ENCODE data around the gene KLHDC10.
"Not testable (repeated sequence)": the region's sequence is repeated elsewhere in the genome, so short reads cannot be mapped to it uniquely, and the experiment has no call there.

Gene KLHDC10

GRCh38 chr7:130069978-130070860 lies at the start of gene KLHDC10:
Gene KLHDC10, plus strand, starts transcription at chr7:130070534. Its CDS starts 110 bp downstream, at chr7:130070644.
- peak; percentile 100 for DNase-seq

- peak; percentile 13 for DNase-seq
These were observed 49.1 kb upstream of the KLHDC10 start for GRCh38 chr7:130021105-130021834.

GRCh38 chr7:130022115-130022514 lies 48.2 kb upstream of the KLHDC10 start:
- no peak for DNase-seq

DNA sequence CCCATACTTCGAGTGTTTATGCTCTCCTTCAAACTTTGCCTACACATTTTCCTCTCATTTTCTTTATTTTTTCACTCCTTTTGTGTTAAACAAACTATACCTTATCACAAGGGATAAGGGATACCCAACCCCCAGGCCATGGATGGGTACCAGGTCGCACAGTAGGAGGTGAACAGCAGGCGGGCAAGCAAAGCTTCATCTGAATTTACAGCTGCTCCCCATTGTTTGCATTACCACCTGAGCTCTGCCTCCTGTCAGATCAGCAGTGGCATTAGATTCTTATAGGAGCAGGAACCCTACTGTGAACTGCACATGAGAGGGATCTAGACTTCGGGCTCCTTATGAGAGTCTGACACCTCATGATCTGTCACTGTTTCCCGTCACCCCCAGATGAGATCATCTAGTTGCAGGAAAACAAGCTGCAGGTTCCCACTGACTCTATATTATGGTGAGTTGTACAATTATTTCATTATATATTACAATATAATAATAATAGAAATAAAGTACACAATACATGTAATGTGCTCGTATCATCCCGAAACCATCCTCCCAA lies 47.6 kb upstream of the KLHDC10 start:
- no peak for DNase-seq

DNA sequence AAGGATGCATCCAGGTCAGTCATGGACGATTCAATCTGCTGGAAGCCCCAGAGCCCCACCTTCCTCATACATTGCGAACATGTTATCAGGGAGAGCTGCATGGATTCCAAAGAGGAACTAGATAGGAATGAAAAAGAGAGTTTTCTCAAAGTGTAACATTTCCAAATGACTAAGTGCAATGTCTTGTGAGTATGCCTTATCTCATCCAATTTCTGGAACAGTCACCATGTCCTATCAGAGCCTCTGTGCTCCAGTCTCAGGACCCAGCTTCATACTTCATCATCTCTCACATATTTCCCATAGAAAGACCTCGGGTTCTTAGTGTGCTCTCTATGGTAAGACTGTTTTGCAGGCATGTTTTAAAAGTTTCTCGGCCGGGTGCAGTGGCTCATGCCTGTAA lies 45.9 kb upstream of the KLHDC10 start:
- no peak for DNase-seq

GRCh38 chr7:130032698-130033097 lies 37.6 kb upstream of the KLHDC10 start:
- DNase-seq, result no peak

- no peak for DNase-seq
These were observed 32.6 kb upstream of the KLHDC10 start for GRCh38 chr7:130037703-130038102.

- DNase-seq, result no peak
These were observed 29.8 kb upstream of the KLHDC10 start for GRCh38 chr7:130040576-130040975.

DNA sequence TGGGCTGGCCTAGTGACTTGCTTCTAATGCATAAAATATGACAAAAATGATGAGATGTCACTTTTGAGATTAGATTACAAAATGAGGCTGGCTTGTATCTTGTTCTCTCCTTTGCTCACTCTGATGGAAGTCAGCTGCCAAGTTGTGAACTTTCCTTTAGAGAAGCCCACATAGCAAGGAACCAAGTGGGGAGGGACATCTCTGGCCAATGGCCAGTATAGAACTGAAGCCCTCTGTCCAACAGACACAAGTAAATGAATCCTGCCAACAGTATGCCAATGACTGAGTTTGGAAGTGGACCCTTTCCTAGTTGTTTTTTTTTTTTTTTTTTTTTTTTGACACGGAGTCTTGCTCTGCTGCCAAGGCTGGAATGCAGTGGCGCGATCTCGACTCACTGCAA lies 22.5 kb upstream of the KLHDC10 start:
- DNase-seq, result no peak

DNA sequence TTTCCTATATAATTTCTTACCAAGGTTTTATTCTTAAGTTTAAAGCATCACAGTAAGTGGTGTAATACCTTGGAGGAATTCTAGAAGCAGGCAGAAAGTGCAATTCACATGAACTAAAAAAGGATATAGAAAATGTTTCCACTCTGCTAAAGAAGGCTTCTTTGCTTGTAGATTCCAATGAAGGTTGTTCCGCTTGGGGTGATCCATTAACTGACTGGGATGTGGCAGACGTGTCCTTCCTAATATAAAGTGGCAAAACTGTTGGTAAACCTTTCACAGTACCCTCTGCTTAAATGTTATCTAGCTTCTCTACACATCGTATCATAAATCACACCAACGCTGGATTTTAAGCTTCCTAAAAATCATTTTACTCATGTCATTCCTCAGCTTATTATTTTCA lies 21.4 kb upstream of the KLHDC10 start:
- DNase-seq, result no peak

GRCh38 chr7:130052250-130052649 lies 18.1 kb upstream of the KLHDC10 start:
- DNase-seq, result not testable (repeated sequence)

DNA sequence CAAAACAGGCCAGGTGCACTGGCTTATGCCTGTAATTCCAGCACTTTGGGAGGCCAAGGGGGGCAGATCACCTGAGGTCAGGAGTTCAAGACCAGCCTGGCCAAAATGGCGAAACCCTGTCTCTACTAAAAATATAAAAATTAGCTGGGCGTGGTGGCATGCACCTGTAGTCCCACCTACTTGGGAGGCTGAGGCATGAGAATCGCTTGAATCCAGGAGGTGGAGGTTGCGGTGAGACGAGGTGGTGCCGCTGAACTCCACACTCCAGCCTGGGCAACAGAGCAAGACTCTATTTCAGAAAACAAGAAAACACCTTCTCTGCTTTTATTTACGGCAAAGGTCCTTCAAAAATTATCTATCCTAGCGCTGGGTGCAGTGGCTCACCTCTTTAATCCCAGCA lies 15.1 kb upstream of the KLHDC10 start:
- not testable (repeated sequence) for DNase-seq

DNA sequence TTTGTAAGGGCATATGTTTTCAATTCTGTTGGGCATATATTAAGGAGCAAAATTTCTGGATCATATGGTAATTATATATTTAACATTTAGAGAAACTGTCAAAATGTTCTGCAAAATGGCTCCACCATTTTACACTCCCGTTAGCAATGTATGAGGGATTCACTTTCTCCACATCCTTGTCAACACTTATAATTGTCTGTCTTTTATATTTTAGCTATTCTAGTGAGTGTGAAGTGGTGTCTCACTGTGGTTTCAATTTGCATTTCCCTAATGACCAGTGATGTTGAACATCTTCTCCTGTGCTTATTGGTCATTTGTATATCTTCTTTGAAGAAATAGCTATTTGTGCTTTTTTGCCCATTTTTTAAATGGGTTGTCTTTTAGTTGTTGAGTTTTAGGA lies 8.1 kb upstream of the KLHDC10 start:
- DNase-seq, result no peak

- peak; percentile 80 for DNase-seq
These were observed 7.3 kb upstream of the KLHDC10 start for GRCh38 chr7:130063036-130063435.

- not testable (repeated sequence) for DNase-seq
These were observed 5.8 kb upstream of the KLHDC10 start for GRCh38 chr7:130064580-130064926.

DNA sequence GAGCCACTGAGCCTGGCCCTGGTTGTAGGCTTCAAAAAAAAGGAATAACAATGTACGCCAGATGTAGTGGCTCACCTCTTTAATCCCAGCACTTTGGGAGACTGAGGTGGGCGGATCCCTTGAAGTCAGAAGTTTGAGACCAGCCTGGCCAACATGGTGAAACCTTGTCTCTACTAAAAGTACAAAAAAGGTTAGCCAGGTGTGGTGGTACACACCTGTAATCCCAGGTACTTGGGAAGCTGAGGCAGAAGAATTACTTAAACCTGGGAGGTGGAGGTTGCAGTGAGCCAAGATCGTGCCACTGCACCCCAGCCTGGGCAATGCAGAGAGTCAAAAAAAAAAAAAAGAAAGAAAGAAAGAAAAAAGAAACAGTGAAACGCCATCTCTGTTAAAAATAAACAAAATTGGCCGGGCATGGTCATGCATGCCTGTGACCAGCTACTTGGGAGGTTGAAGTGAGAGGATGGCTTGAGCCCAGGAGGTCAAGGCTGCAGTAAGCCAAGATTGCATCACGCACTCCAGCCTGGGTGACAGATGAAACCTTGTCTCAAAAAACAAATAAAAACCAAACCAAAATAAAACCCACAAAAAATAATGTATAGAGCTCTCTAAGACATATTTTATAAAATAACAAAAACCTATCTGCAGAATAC lies 4.7 kb upstream of the KLHDC10 start:
- DNase-seq, result no peak

GRCh38 chr7:130069179-130069977 lies 956 bp upstream of the KLHDC10 start:
- no peak for DNase-seq

DNA sequence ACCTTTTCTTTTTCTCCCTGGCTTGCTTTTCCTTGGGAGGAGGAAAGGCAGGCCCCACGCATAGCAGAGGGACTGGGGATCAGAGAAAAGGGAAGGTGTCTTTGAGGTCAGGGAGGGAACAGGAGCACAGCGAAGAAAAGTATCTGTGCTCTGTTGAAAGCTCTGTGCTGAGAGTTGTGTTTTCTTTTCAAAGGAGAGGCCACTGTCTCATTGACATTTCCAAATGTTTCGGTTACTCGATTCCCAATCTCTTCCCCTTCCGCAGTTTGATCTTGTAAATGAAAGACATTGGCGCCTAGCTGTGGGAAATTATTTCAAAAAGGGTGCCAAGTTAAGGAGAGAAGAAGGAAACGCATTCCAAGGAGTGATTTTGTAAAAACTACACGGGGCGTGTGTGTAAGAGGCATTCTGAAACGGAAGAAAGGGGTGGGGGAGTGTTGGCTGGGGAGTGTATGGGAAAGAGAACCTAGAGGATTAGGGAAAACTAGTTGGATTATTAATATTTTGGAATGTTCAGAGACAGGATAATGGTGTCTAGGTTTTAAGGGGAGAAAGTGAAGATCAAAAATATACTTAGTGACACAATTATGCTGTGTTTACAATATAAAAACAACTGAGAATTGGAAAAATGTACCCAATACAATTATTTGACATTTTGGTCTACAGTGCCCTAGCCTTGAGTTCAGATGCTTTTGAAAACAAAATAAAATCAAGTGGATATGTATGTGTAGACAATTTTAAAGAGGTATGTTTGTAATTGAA lies 708 bp downstream of the KLHDC10 start:
- DNase-seq, result peak; percentile 69

GRCh38 chr7:130071701-130072622 lies 1.6 kb downstream of the KLHDC10 start:
- peak; percentile 96 for DNase-seq

GRCh38 chr7:130079846-130080394 lies 9.6 kb downstream of the KLHDC10 start:
- DNase-seq, result no peak

Measured in eye (tissue), 1 donor.